H9 (cell line): ENCODE data around the gene MLLT3. TPM values are rescaled to one million over a fixed set of nuclear protein-coding genes. Genes with fewer than 3 reads are reported as not detected.

ENCODE experiments used
- DNase-seq: peaks from one replicate; pipeline ENCODE4 v3.0.0-alpha.2; 2017
- H2AFZ ChIP-seq: one replicate; pipeline ENCODE4 v1.6.1; 2013; ENCODE audit warnings: mild to moderate bottlenecking, low read length, control low read depth, moderate library complexity
- H2AK5ac ChIP-seq: 2 replicates; pipeline ENCODE4 v1.6.1; 2013; ENCODE audit warnings: low read length, control low read depth, mixed read lengths; ENCODE audit not compliant: insufficient read length
- H2BK120ac ChIP-seq: one replicate; pipeline ENCODE4 v1.6.1; 2013; ENCODE audit warnings: low read depth, mild to moderate bottlenecking, low read length, control low read depth, inconsistent platforms; ENCODE audit not compliant: poor library complexity, severe bottlenecking
- H2BK12ac ChIP-seq: 2 replicates; pipeline ENCODE4 v1.6.1; 2013; ENCODE audit warnings: low read length, control low read depth, mixed read lengths, low read depth; ENCODE audit not compliant: insufficient read length
- H2BK15ac ChIP-seq: 2 replicates; pipeline ENCODE4 v1.6.1; 2013; ENCODE audit warnings: low read depth, low read length, control low read depth
- H2BK20ac ChIP-seq: one replicate; pipeline ENCODE4 v1.6.1; 2013; ENCODE audit warnings: low read depth, mild to moderate bottlenecking, low read length, control low read depth, inconsistent platforms; ENCODE audit not compliant: poor library complexity, severe bottlenecking
- H2BK5ac ChIP-seq: 2 replicates; pipeline ENCODE4 v1.6.1; 2013; ENCODE audit warnings: low read length, control low read depth, mixed read lengths; ENCODE audit not compliant: insufficient read length
- H3K14ac ChIP-seq: 2 replicates; pipeline ENCODE4 v1.6.1; 2013; ENCODE audit warnings: low read length, control low read depth; ENCODE audit not compliant: insufficient read depth
- H3K18ac ChIP-seq: 2 replicates; pipeline ENCODE4 v1.6.1; 2013; ENCODE audit warnings: low read depth, mild to moderate bottlenecking, mixed read lengths, low read length, control low read depth; ENCODE audit not compliant: insufficient read length
- H3K23ac ChIP-seq: 2 replicates; pipeline ENCODE4 v1.6.1; 2013; ENCODE audit warnings: low read length, control low read depth, mixed read lengths, low read depth; ENCODE audit not compliant: insufficient read length
- H3K23me2 ChIP-seq: 2 replicates; pipeline ENCODE4 v1.6.1; 2013; ENCODE audit warnings: low read depth, mild to moderate bottlenecking, mixed read lengths, low read length, control low read depth; ENCODE audit not compliant: insufficient read length, poor library complexity, severe bottlenecking
- H3K27ac ChIP-seq: 2 replicates; pipeline ENCODE4 v1.5.1; 2013; ENCODE audit warnings: low read length, control low read depth, mixed read lengths, low read depth; ENCODE audit not compliant: insufficient read length
- H3K27me3 ChIP-seq: 2 replicates; pipeline ENCODE4 v1.6.1; 2013; ENCODE audit warnings: low read length, control low read depth, inconsistent platforms; ENCODE audit not compliant: insufficient read depth
- H3K4ac ChIP-seq: 2 replicates; pipeline ENCODE4 v1.6.1; 2013; ENCODE audit warnings: low read depth, mild to moderate bottlenecking, control low read depth, inconsistent platforms, low read length, moderate library complexity
- H3K4me1 ChIP-seq: 2 replicates; pipeline ENCODE4 v1.6.1; 2013; ENCODE audit warnings: low read length, control low read depth, inconsistent platforms; ENCODE audit not compliant: insufficient read depth
- H3K4me2 ChIP-seq: 2 replicates; pipeline ENCODE4 v1.6.1; 2013; ENCODE audit warnings: low read length, control low read depth, mixed read lengths; ENCODE audit not compliant: insufficient read length, insufficient read depth
- H3K56ac ChIP-seq: 2 replicates; pipeline ENCODE4 v1.6.1; 2013; ENCODE audit warnings: low read depth, mild to moderate bottlenecking, mixed read lengths, low read length, control low read depth; ENCODE audit not compliant: insufficient read length
- H3K79me1 ChIP-seq: 2 replicates; pipeline ENCODE4 v1.6.1; 2013; ENCODE audit warnings: low read depth, mild to moderate bottlenecking, moderate library complexity, low read length, control low read depth, inconsistent platforms; ENCODE audit not compliant: insufficient read depth, poor library complexity, severe bottlenecking
- H3K79me2 ChIP-seq: 2 replicates; pipeline ENCODE4 v1.6.1; 2013; ENCODE audit warnings: low read length, control low read depth, inconsistent platforms; ENCODE audit not compliant: insufficient read depth
- H3K9ac ChIP-seq: 2 replicates; pipeline ENCODE4 v1.6.1; 2013; ENCODE audit warnings: low read length, control low read depth, mixed read lengths; ENCODE audit not compliant: insufficient read length; ENCODE audit errors: extremely low read depth
- H3K9me3 ChIP-seq: one replicate; pipeline ENCODE4 v1.6.1; 2013; ENCODE audit warnings: low read depth, low read length, inconsistent platforms; ENCODE audit not compliant: control insufficient read depth
- H3T11ph ChIP-seq: one replicate; pipeline ENCODE4 v1.6.1; 2013; ENCODE audit warnings: mild to moderate bottlenecking, low read length, control low read depth, inconsistent platforms
- H4K20me1 ChIP-seq: one replicate; pipeline ENCODE4 v1.6.1; 2013; ENCODE audit not compliant: control insufficient read depth, insufficient read length, insufficient read depth
- H4K5ac ChIP-seq: 2 replicates; pipeline ENCODE4 v1.6.1; 2013; ENCODE audit warnings: low read depth, mild to moderate bottlenecking, mixed read lengths, low read length, control low read depth; ENCODE audit not compliant: insufficient read length
- H4K8ac ChIP-seq: replicated peaks from 2 replicates; pipeline ENCODE4 v1.6.1; 2013; ENCODE audit warnings: low read length, control low read depth, mixed read lengths, low read depth; ENCODE audit not compliant: insufficient read length
- H4K91ac ChIP-seq: 2 replicates; pipeline ENCODE4 v1.6.1; 2013; ENCODE audit warnings: low read depth, mild to moderate bottlenecking, moderate library complexity, mixed read lengths, low read length, control low read depth; ENCODE audit not compliant: insufficient read length
- H3K27ac Mint-ChIP-seq, 3 experiments: 2 replicates in 2 of 3; 3 replicates in 1 of 3; pipeline ENCODE4 v1.8.0; 2020 to 2021; ENCODE audit warnings: mixed read lengths in 3 of 3, mild to moderate bottlenecking in 1 of 3, moderate library complexity in 1 of 3
- H3K27me3 Mint-ChIP-seq: 2 replicates; pipeline ENCODE4 v1.8.0; 2021; ENCODE audit warnings: low read depth, mild to moderate bottlenecking, moderate library complexity, mixed read lengths
- H3K36me3 Mint-ChIP-seq, 3 experiments: 2 replicates in 2 of 3; 3 replicates in 1 of 3; pipeline ENCODE4 v1.8.0; 2020 to 2021; ENCODE audit warnings: low read depth in 3 of 3, mixed read lengths in 3 of 3; ENCODE audit not compliant: insufficient read depth in 1 of 3
- H3K4me1 Mint-ChIP-seq, 2 experiments: 2 replicates each; pipeline ENCODE4 v1.8.0; 2020; ENCODE audit warnings: mixed read lengths in 2 of 2
- H3K4me3 Mint-ChIP-seq, 2 experiments: 2 replicates in 1 of 2; 3 replicates in 1 of 2; pipeline ENCODE4 v1.8.0; 2020 to 2021; ENCODE audit warnings: mild to moderate bottlenecking in 2 of 2, mixed read lengths in 2 of 2, moderate library complexity in 1 of 2
- H3K9me3 Mint-ChIP-seq, 2 experiments: 2 replicates in 1 of 2; 3 replicates in 1 of 2; pipeline ENCODE4 v1.8.0; 2020; ENCODE audit warnings: mild to moderate bottlenecking in 2 of 2, mixed read lengths in 2 of 2, moderate library complexity in 1 of 2
- WGBS: extraction: QIAGEN DNeasy Blood & Tissue Kit; methylation state at CpG from one replicate; pipeline ENCODE4 v1.1.7; 2013; ENCODE audit warnings: missing lambda C conversion rate, low lambda C conversion rate, mixed read lengths; ENCODE audit not compliant: insufficient read length; ENCODE audit errors: extremely low coverage; 5-methylcytosine and 5-hydroxymethylcytosine counted together
- total RNA-seq: library from RNA; stranded (reverse); gene quantifications from 2 replicates; pipeline ENCODE4 v1.2.1, GENCODE V29; 2021
- TF ChIP-seq, protein P1 (sequence below): fragments of 200-600 bp; sonication (generic); conservative IDR thresholded peaks from 3 replicates; pipeline ENCODE4 v1.8.0; 2021; ENCODE audit warnings: antibody characterized with exemption, mild to moderate bottlenecking

MLLT3 gene
- total RNA-seq, 1 experiment from 2014 or later, result 3.9 TPM

DNA sequence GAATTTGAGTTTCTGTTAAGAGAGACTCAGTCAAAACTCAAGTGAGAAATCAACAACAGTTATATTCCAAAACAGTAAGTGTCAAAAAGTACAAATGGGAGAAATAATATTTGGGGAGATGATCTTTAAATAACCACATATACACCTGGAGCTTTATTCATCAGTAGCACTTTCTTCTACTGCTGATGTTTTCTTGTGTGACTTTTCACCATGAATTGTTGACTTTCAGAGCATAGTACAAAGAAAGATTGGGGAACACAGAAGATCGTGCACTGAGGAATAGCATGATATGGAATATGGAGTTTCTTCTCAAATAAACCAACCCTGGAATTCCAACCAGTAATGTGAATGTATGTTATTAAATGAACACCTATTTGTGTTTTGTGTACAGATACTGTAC, 130.7 kb downstream of the MLLT3 start:
- DNase-seq, result no peak
- TF ChIP-seq, protein P1, sequence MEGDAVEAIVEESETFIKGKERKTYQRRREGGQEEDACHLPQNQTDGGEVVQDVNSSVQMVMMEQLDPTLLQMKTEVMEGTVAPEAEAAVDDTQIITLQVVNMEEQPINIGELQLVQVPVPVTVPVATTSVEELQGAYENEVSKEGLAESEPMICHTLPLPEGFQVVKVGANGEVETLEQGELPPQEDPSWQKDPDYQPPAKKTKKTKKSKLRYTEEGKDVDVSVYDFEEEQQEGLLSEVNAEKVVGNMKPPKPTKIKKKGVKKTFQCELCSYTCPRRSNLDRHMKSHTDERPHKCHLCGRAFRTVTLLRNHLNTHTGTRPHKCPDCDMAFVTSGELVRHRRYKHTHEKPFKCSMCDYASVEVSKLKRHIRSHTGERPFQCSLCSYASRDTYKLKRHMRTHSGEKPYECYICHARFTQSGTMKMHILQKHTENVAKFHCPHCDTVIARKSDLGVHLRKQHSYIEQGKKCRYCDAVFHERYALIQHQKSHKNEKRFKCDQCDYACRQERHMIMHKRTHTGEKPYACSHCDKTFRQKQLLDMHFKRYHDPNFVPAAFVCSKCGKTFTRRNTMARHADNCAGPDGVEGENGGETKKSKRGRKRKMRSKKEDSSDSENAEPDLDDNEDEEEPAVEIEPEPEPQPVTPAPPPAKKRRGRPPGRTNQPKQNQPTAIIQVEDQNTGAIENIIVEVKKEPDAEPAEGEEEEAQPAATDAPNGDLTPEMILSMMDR, result no peak
- H2BK15ac ChIP-seq, result no peak overlapping the region
- no peak overlapping the region for H3K27ac Mint-ChIP-seq
- H3K23ac ChIP-seq, result no peak overlapping the region
- no peak overlapping the region for H3K27ac ChIP-seq
- H3K9ac ChIP-seq, result no peak overlapping the region
- peaks cover 5 to 11% of the 10 kb centered on the region in 2 experiments for H3K4me1 Mint-ChIP-seq
- H2BK20ac ChIP-seq, result no peak overlapping the region
- no peak overlapping the region for H3T11ph ChIP-seq
- no peak overlapping the region for H3K4ac ChIP-seq
- no peak overlapping the region for H4K5ac ChIP-seq
- no peaks in the 10 kb centered on the region for H3K79me1 ChIP-seq
- H2AK5ac ChIP-seq, result no peak overlapping the region
- no peak overlapping the region for H3K18ac ChIP-seq
- no peak overlapping the region for H3K4me2 ChIP-seq
- no peak overlapping the region for H3K4me3 Mint-ChIP-seq
- WGBS, result no CpG with 5 or more reads among the region's 1 CpG
- H3K23me2 ChIP-seq, result no peaks in the 10 kb centered on the region
- no peaks in the 10 kb centered on the region for H3K27me3 Mint-ChIP-seq
- no peak overlapping the region for H4K91ac ChIP-seq
- no peaks in the 10 kb centered on the region for H3K27me3 ChIP-seq
- H2BK5ac ChIP-seq, result no peak overlapping the region
- no peaks in the 10 kb centered on the region for H3K79me2 ChIP-seq
- H3K56ac ChIP-seq, result no peak overlapping the region
- no peaks in the 10 kb centered on the region for H3K36me3 Mint-ChIP-seq
- H3K14ac ChIP-seq, result no peak overlapping the region
- H4K8ac ChIP-seq, result no peak overlapping the region
- H3K9me3 Mint-ChIP-seq, result no peaks in the 10 kb centered on the region
- H2AFZ ChIP-seq, result no peak overlapping the region
- no peaks in the 10 kb centered on the region for H4K20me1 ChIP-seq
- H3K4me1 ChIP-seq, result no peaks in the 10 kb centered on the region
- H2BK120ac ChIP-seq, result no peak overlapping the region
- no peaks in the 10 kb centered on the region for H3K9me3 ChIP-seq
- H2BK12ac ChIP-seq, result no peak overlapping the region
